Esophagus squamous epithelium (tissue), 4 donors: ENCODE measurements around the gene SLC25A20.

Source experiments
- POLR2A ChIP-seq, 4 donors: fragments of 450-650 bp; IDR thresholded peaks; one replicate each; pipeline ENCODE4 v1.6.1; 2017; ENCODE audit warnings: antibody characterized with exemption in 4 of 4, mild to moderate bottlenecking in 4 of 4, moderate library complexity in 3 of 4
- TF ChIP-seq, protein P1 (sequence below), 6 experiments: fragments of 450-650 bp in 4 of 6; fragments of 200-600 bp in 2 of 6; sonication (generic) in 2 of 6; IDR thresholded peaks; one replicate each; pipeline ENCODE4 v1.5.1; 2016 to 2019; ENCODE audit warnings: antibody characterized with exemption in 6 of 6, mild to moderate bottlenecking in 4 of 6, moderate library complexity in 4 of 6

DNA sequence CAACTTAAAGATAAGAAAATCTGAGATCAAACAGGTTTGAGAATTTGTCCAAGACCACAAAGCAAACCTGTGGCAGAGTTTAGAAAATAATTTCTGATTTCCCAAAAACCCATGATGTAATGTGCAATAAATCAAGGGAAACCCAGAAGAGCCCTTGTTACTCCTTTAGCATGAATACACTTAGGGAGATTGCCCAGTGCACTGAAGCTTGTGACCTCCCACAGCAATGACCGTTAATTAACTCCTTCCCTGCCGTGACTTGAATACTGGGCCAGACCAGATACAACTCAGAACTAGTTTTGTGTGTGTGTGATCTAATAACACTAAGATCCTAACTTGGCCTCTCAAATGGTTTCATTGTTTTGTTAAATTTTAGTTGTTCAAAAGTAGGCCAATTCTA lies 53.5 kb downstream of the SLC25A20 start:
- TF ChIP-seq POLR2A (IDR thresholded peaks at IDR 0.05) = no peak
- TF ChIP-seq, protein P1, sequence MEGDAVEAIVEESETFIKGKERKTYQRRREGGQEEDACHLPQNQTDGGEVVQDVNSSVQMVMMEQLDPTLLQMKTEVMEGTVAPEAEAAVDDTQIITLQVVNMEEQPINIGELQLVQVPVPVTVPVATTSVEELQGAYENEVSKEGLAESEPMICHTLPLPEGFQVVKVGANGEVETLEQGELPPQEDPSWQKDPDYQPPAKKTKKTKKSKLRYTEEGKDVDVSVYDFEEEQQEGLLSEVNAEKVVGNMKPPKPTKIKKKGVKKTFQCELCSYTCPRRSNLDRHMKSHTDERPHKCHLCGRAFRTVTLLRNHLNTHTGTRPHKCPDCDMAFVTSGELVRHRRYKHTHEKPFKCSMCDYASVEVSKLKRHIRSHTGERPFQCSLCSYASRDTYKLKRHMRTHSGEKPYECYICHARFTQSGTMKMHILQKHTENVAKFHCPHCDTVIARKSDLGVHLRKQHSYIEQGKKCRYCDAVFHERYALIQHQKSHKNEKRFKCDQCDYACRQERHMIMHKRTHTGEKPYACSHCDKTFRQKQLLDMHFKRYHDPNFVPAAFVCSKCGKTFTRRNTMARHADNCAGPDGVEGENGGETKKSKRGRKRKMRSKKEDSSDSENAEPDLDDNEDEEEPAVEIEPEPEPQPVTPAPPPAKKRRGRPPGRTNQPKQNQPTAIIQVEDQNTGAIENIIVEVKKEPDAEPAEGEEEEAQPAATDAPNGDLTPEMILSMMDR (IDR thresholded peaks at IDR 0.05) = no peak
